H1 (cell line): ENCODE measurements around the gene CDC27. TPM values are rescaled to one million over a fixed set of nuclear protein-coding genes. Genes with fewer than 3 reads are reported as not detected.

ENCODE experiments used
- CTCF ChIA-PET: fragments of 300-600 bp; sonication (Branson Sonifier 250); formaldehyde crosslinking; loops from one replicate; lab custom pipeline; 2021; ENCODE audit not compliant: partially characterized antibody; lab: Charles Lee
- POLR2A ChIA-PET: fragments of 300-600 bp; sonication (Branson Sonifier 250); formaldehyde crosslinking; loops from one replicate; lab custom pipeline; 2021; ENCODE audit warnings: inconsistent platforms; ENCODE audit not compliant: partially characterized antibody; lab: Charles Lee
- DNase-seq, 2 experiments: peaks; one replicate each; pipeline versions ENCODE4 v3.0.0 to v3.0.0-alpha.2; 2010 to 2022; ENCODE audit warnings: low spot score in 2 of 2, low read depth in 1 of 2, mixed read lengths in 1 of 2
- FAIRE-seq: peaks from 2 replicates; lab custom pipeline; 2011; peaks lifted over from hg19 to GRCh38; lab: Jason Lieb, UNC
- H2AFZ ChIP-seq: 2 replicates; pipeline ENCODE4 v1.8.1; 2012; ENCODE audit warnings: low read length, inconsistent platforms
- H2AK5ac ChIP-seq: 2 replicates; pipeline ENCODE4 v1.6.1; 2013; ENCODE audit warnings: low read depth, low read length
- H2BK120ac ChIP-seq: replicated peaks from 2 replicates; pipeline ENCODE3; 2013; ENCODE audit warnings: low read depth, low read length, inconsistent platforms
- H2BK12ac ChIP-seq: 2 replicates; pipeline ENCODE4 v1.6.1; 2013; ENCODE audit warnings: low read depth, low read length
- H2BK15ac ChIP-seq: 2 replicates; pipeline ENCODE4 v1.6.1; 2013; ENCODE audit warnings: low read length
- H2BK20ac ChIP-seq: 2 replicates; pipeline ENCODE4 v1.6.1; 2013; ENCODE audit warnings: low read length
- H2BK5ac ChIP-seq: 2 replicates; pipeline ENCODE4 v1.6.1; 2013; ENCODE audit warnings: low read depth, low read length
- H3K14ac ChIP-seq: 2 replicates; pipeline ENCODE4 v1.6.1; 2013; ENCODE audit warnings: inconsistent platforms; ENCODE audit not compliant: insufficient read length
- H3K18ac ChIP-seq: 2 replicates; pipeline ENCODE4 v1.6.1; 2013; ENCODE audit warnings: low read length; ENCODE audit errors: extremely low read depth
- H3K23ac ChIP-seq: 2 replicates; pipeline ENCODE4 v1.6.1; 2013; ENCODE audit warnings: inconsistent platforms; ENCODE audit not compliant: insufficient read length
- H3K23me2 ChIP-seq: 2 replicates; pipeline ENCODE4 v1.6.1; 2013; ENCODE audit warnings: low read depth, low read length
- H3K27ac ChIP-seq: 2 replicates; pipeline ENCODE4 v1.6.1; 2011; ENCODE audit warnings: low read depth, low read length, inconsistent platforms
- H3K27me3 ChIP-seq, 4 experiments: replicated peaks in 1 of 4; 1 replicate in 1 of 4; 2 replicates in 3 of 4; pipeline versions ENCODE4 v1.6.1 to v1.8.1; 2011 to 2013; ENCODE audit warnings: low read length in 3 of 4, mild to moderate bottlenecking in 3 of 4, inconsistent platforms in 2 of 4, mixed read lengths in 2 of 4, moderate library complexity in 1 of 4; ENCODE audit not compliant: control insufficient read depth in 3 of 4, insufficient read depth in 3 of 4; ENCODE audit errors: extremely low read depth in 1 of 4
- H3K36me3 ChIP-seq, 4 experiments: 2 replicates each; pipeline versions ENCODE4 v1.6.1 to v1.8.1; 2011 to 2013; ENCODE audit warnings: mild to moderate bottlenecking in 4 of 4, low read length in 3 of 4, moderate library complexity in 2 of 4, control low read depth in 1 of 4, inconsistent platforms in 1 of 4; ENCODE audit not compliant: insufficient read depth in 4 of 4, control insufficient read depth in 2 of 4
- H3K4ac ChIP-seq: replicated peaks from 2 replicates; pipeline ENCODE3; 2013; ENCODE audit warnings: low read length, low read depth, mixed read lengths, inconsistent platforms; ENCODE audit not compliant: insufficient read length
- H3K4me1 ChIP-seq, 4 experiments: replicated peaks in 1 of 4; 1 replicate in 1 of 4; 2 replicates in 3 of 4; pipeline versions ENCODE4 v1.6.1 to v1.8.1; 2011 to 2013; ENCODE audit warnings: low read length in 3 of 4, inconsistent platforms in 2 of 4, mixed read lengths in 1 of 4; ENCODE audit not compliant: insufficient read depth in 4 of 4, control insufficient read depth in 3 of 4
- H3K4me2 ChIP-seq, 2 experiments: 2 replicates each; pipeline versions ENCODE4 v1.6.1 to v1.8.1; 2011 to 2013; ENCODE audit warnings: low read depth in 2 of 2, low read length in 2 of 2, control low read depth in 1 of 2, inconsistent platforms in 1 of 2, mild to moderate bottlenecking in 1 of 2; ENCODE audit not compliant: insufficient read depth in 1 of 2
- H3K4me3 ChIP-seq, 4 experiments: fragments of 200-600, 300-600 bp in 1 of 4; sonication (generic), shearing (Covaris generic), sonication (Bioruptor Twin) in 1 of 4; 2 replicates each; pipeline versions ENCODE4 v1.5.1 to v1.8.1; 2011 to 2016; ENCODE audit warnings: low read length in 4 of 4, low read depth in 3 of 4, control low read depth in 2 of 4, inconsistent platforms in 2 of 4, mild to moderate bottlenecking in 2 of 4, mixed read lengths in 1 of 4, moderate library complexity in 1 of 4; ENCODE audit not compliant: insufficient read depth in 2 of 4; ENCODE audit errors: extremely low read depth in 1 of 4
- H3K56ac ChIP-seq: replicated peaks from 2 replicates; pipeline ENCODE3; 2013; ENCODE audit warnings: low read depth, mild to moderate bottlenecking, mixed read lengths, low read length, inconsistent platforms; ENCODE audit not compliant: insufficient read length
- H3K79me1 ChIP-seq: 2 replicates; pipeline ENCODE4 v1.6.1; 2013; ENCODE audit warnings: low read depth, low read length, control low read depth
- H3K79me2 ChIP-seq, 2 experiments: 2 replicates each; pipeline versions ENCODE4 v1.6.1 to v1.8.1; 2012 to 2013; ENCODE audit warnings: low read length in 2 of 2, mild to moderate bottlenecking in 2 of 2, inconsistent platforms in 1 of 2; ENCODE audit not compliant: insufficient read depth in 2 of 2, control insufficient read depth in 1 of 2
- H3K9ac ChIP-seq, 4 experiments: replicated peaks in 1 of 4; 1 replicate in 1 of 4; 2 replicates in 3 of 4; pipeline versions ENCODE4 v1.6.1 to v1.8.1; 2011 to 2013; ENCODE audit warnings: low read depth in 3 of 4, low read length in 3 of 4, control low read depth in 2 of 4, mild to moderate bottlenecking in 2 of 4, moderate library complexity in 2 of 4, inconsistent platforms in 1 of 4; ENCODE audit errors: extremely low read depth in 1 of 4
- H3K9me3 ChIP-seq, 2 experiments: 2 replicates each; pipeline versions ENCODE4 v1.6.1 to v1.8.1; 2012 to 2013; ENCODE audit warnings: mild to moderate bottlenecking in 2 of 2, moderate library complexity in 2 of 2, control low read depth in 1 of 2, inconsistent platforms in 1 of 2, low read depth in 1 of 2, low read length in 1 of 2, mixed read lengths in 1 of 2; ENCODE audit not compliant: insufficient read depth in 2 of 2
- H4K20me1 ChIP-seq, 2 experiments: replicated peaks in 1 of 2; 2 replicates each; pipeline versions ENCODE3 to v1.8.1; 2011 to 2013; ENCODE audit warnings: inconsistent platforms in 2 of 2, low read length in 2 of 2, mild to moderate bottlenecking in 1 of 2; ENCODE audit not compliant: insufficient read depth in 2 of 2, control insufficient read depth in 1 of 2
- H4K5ac ChIP-seq: 2 replicates; pipeline ENCODE4 v1.6.1; 2013; ENCODE audit warnings: low read length, low read depth, mixed read lengths, inconsistent platforms; ENCODE audit not compliant: insufficient read length
- H4K8ac ChIP-seq: 2 replicates; pipeline ENCODE4 v1.8.0; 2013; ENCODE audit warnings: mild to moderate bottlenecking, moderate library complexity, low read length, inconsistent platforms; ENCODE audit not compliant: insufficient read depth; ENCODE audit errors: extremely low read depth
- H4K91ac ChIP-seq: replicated peaks from 2 replicates; pipeline ENCODE3; 2013; ENCODE audit warnings: low read length, mixed read lengths, inconsistent platforms; ENCODE audit not compliant: insufficient read length
- CBX5 ChIP-seq: fragments of 300-800, 300-1000 bp; sonication (generic); IDR thresholded peaks from 2 replicates; pipeline ENCODE4 v1.7.1; 2016; ENCODE audit warnings: antibody characterized with exemption, low read length, low read depth
- CHD2 ChIP-seq: IDR thresholded peaks from 2 replicates; pipeline ENCODE4 v1.6.1; 2012; ENCODE audit warnings: low read length, improper control_type of control experiment
- CREB1 ChIP-seq: IDR thresholded peaks from 2 replicates; pipeline ENCODE4 v1.6.1; 2012; ENCODE audit warnings: inconsistent platforms
- CTBP2 ChIP-seq: IDR thresholded peaks from 2 replicates; pipeline ENCODE4 v1.7.0; 2011; ENCODE audit warnings: borderline replicate concordance, mild to moderate bottlenecking, moderate library complexity, mixed read lengths, low read length; ENCODE audit not compliant: insufficient read depth, insufficient read length
- MAFK ChIP-seq: IDR thresholded peaks from 2 replicates; pipeline ENCODE4 v1.6.1; 2012; ENCODE audit warnings: low read depth, mild to moderate bottlenecking, improper control_type of control experiment, low read length
- NANOG ChIP-seq: IDR thresholded peaks from 2 replicates; pipeline ENCODE4 v1.6.1; 2011; ENCODE audit warnings: low read length, low read depth, mild to moderate bottlenecking, inconsistent platforms; ENCODE audit not compliant: insufficient read depth, poor library complexity, severe bottlenecking
- SAP30 ChIP-seq: fragments of 300-600 bp; sonication (generic); IDR thresholded peaks from 2 replicates; pipeline ENCODE4 v1.7.1; 2012; ENCODE audit warnings: low read length, moderate library complexity, mild to moderate bottlenecking, inconsistent platforms; ENCODE audit not compliant: insufficient read depth, insufficient replicate concordance
- SIRT6 ChIP-seq: IDR thresholded peaks from one replicate; pipeline ENCODE4 v1.7.1; 2012; ENCODE audit warnings: low read length, inconsistent platforms
- SIX5 ChIP-seq: IDR thresholded peaks from 2 replicates; pipeline ENCODE4 v1.6.1; 2011; ENCODE audit warnings: mild to moderate bottlenecking, low read depth, low read length
- SRF ChIP-seq: IDR thresholded peaks from 2 replicates; pipeline ENCODE4 v1.6.1; 2011; ENCODE audit warnings: mild to moderate bottlenecking, low read depth, low read length, moderate library complexity
- TAF7 ChIP-seq: optimal IDR thresholded peaks from 2 replicates; pipeline ENCODE3; 2011; ENCODE audit warnings: low read depth, mild to moderate bottlenecking, inconsistent platforms, low read length, moderate library complexity, borderline replicate concordance
- TCF12 ChIP-seq: IDR thresholded peaks from 2 replicates; pipeline ENCODE4 v1.6.1; 2011; ENCODE audit warnings: low read depth, mild to moderate bottlenecking, low read length
- WGBS, 2 experiments: shearing (Covaris generic) in 1 of 2; methylation state at CpG; one replicate each; pipeline versions ENCODE4 v1.1.6 to v1.1.7; 2013 to 2015; ENCODE audit warnings: low lambda C conversion rate in 2 of 2, mixed read lengths in 2 of 2, inconsistent platforms in 1 of 2, low coverage in 1 of 2, missing lambda C conversion rate in 1 of 2; ENCODE audit not compliant: insufficient replicate concordance in 2 of 2, insufficient coverage in 1 of 2, insufficient read length in 1 of 2; ENCODE audit errors: extremely low coverage in 1 of 2, missing lambda C conversion rate in 1 of 2; 5-methylcytosine and 5-hydroxymethylcytosine counted together
- polyA plus RNA-seq, 7 experiments: library from polyadenylated mRNA; depleted of rRNA in 3 of 7; stranded (reverse) in 5 of 7; unstranded in 2 of 7; fragments of >200 nt in 5 of 7; fragments of 200-250 nt in 2 of 7; gene quantifications; 1 replicate in 5 of 7; 2 replicates in 1 of 7; 4 replicates in 1 of 7; pipeline versions ENCODE4 v1.2.1 to v1.2.3, GENCODE V29; 2011 to 2013; ENCODE audit warnings: missing spikeins in 2 of 7, mixed read lengths in 2 of 7
- total RNA-seq: library from RNA; stranded (reverse); fragmentation: NEBNext Ultra II Directional; extraction: Animal tissue kit (Norgen Biotek cat#: 25700); gene quantifications from 2 replicates; pipeline ENCODE4 v1.2.1, GENCODE V29; 2021
- TF ChIP-seq, protein P1 (sequence below), 3 experiments: IDR thresholded peaks; 1 replicate in 2 of 3; 2 replicates in 1 of 3; pipeline versions ENCODE4 v1.5.1 to v1.6.1; 2011; ENCODE audit warnings: low read length in 3 of 3, mild to moderate bottlenecking in 3 of 3, inconsistent platforms in 2 of 3, low read depth in 1 of 3, moderate library complexity in 1 of 3; ENCODE audit not compliant: insufficient read depth in 1 of 3; ENCODE audit errors: control extremely low read depth in 1 of 3

CDC27 gene
- total and polyA plus RNA-seq, 2 of the 8 experiments (the other 6 are each of a cell fraction or from before 2014, with no cell fraction given): 41.9 to 87.5 TPM

DNA sequence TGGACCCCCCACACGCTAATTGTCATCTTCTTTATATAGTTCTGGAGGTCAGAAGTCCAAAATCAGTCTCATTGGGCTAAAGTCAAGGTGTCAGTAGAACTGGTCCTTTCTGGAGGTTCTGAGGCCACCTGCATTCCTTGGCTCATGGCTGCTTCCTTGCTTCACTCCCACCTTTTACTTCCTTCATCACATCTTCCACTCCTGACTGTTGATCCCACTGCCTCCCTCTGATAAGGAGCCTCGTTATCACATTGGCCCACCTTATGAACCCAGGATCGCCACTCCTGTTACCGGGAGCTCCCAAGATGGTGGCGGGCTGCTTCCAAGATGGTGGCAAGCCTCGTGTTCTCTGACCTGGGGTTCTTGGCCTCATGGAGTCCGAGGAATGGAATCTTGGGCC lies 83.0 kb downstream of the CDC27 start:
- H2AK5ac ChIP-seq: no peak overlapping the region
- H3K4me2 ChIP-seq: no peak overlapping the region
- H3K4me3 ChIP-seq: no peak overlapping the region
- no peak overlapping the region for H3K56ac ChIP-seq
- H3K79me1 ChIP-seq: no peaks in the 10 kb centered on the region
- FAIRE-seq: no peak
- H3K4ac ChIP-seq: no peak overlapping the region
- CTCF ChIA-PET: no interaction called here
- no peak overlapping the region for H3K27ac ChIP-seq
- POLR2A ChIA-PET: no interaction called here
- H3K27me3 ChIP-seq: no peaks in the 10 kb centered on the region
- H4K8ac ChIP-seq: no peak overlapping the region
- no peak overlapping the region for H3K14ac ChIP-seq
- 91% methylated on average over 7 of the region's 7 CpGs; no CpG with 5 or more reads in 1 of the 2 experiments for WGBS, 2 experiments
- H3K79me2 ChIP-seq: no peaks in the 10 kb centered on the region
- H3K4me1 ChIP-seq: peaks cover 0 to 2% (median 0%) of the 10 kb centered on the region in 4 experiments; a peak in 1 of 7 replicates
- no peak overlapping the region for H2AFZ ChIP-seq
- no peak overlapping the region for H2BK15ac ChIP-seq
- no peak overlapping the region for H2BK20ac ChIP-seq
- no peak overlapping the region for H3K9ac ChIP-seq
- no peak overlapping the region for H2BK5ac ChIP-seq
- H3K18ac ChIP-seq: no peak overlapping the region
- H3K36me3 ChIP-seq: no peaks in the 10 kb centered on the region
- H3K9me3 ChIP-seq: no peaks in the 10 kb centered on the region
- no peak overlapping the region for H4K91ac ChIP-seq
- no peak overlapping the region for H4K5ac ChIP-seq
- H2BK12ac ChIP-seq: no peak overlapping the region
- H3K23me2 ChIP-seq: peaks cover 2% of the 10 kb centered on the region; the same call in 1 of the 2 replicates
- H3K23ac ChIP-seq: no peak overlapping the region
- H2BK120ac ChIP-seq: no peak overlapping the region
- H4K20me1 ChIP-seq: no peaks in the 10 kb centered on the region
- no peak for DNase-seq
- TF ChIP-seq CTBP2 (no peak), CBX5 (no peak), SIRT6 (no peak), CREB1 (no peak), NANOG (no peak), TAF7 (no peak), TCF12 (no peak), CHD2 (no peak), SAP30 (no peak), SRF (no peak), SIX5 (no peak), MAFK (no peak)
- TF ChIP-seq, protein P1, sequence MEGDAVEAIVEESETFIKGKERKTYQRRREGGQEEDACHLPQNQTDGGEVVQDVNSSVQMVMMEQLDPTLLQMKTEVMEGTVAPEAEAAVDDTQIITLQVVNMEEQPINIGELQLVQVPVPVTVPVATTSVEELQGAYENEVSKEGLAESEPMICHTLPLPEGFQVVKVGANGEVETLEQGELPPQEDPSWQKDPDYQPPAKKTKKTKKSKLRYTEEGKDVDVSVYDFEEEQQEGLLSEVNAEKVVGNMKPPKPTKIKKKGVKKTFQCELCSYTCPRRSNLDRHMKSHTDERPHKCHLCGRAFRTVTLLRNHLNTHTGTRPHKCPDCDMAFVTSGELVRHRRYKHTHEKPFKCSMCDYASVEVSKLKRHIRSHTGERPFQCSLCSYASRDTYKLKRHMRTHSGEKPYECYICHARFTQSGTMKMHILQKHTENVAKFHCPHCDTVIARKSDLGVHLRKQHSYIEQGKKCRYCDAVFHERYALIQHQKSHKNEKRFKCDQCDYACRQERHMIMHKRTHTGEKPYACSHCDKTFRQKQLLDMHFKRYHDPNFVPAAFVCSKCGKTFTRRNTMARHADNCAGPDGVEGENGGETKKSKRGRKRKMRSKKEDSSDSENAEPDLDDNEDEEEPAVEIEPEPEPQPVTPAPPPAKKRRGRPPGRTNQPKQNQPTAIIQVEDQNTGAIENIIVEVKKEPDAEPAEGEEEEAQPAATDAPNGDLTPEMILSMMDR (IDR thresholded peaks at IDR 0.05; ENCODE audit: control extremely low read depth in 1 of 3, insufficient read depth in 1 of 3, low read depth in 1 of 3, low read length in 3 of 3): no peak
